Stimulated activated CD4-positive, alpha-beta T cell treated with anti-CD3 and anti-CD28 coated beads, Interleukin-1b, Interleukin-23, amount 100 ng/mL, for 24 hours (primary cell): ENCODE data around the gene PAPPA2.

Experiments used
- DNase-seq, 4 experiments: peaks; one replicate each; pipeline ENCODE4 v3.0.0-alpha.2; 2020; ENCODE audit warnings: low read depth in 4 of 4, low spot score in 1 of 4

PAPPA2 gene

DNA sequence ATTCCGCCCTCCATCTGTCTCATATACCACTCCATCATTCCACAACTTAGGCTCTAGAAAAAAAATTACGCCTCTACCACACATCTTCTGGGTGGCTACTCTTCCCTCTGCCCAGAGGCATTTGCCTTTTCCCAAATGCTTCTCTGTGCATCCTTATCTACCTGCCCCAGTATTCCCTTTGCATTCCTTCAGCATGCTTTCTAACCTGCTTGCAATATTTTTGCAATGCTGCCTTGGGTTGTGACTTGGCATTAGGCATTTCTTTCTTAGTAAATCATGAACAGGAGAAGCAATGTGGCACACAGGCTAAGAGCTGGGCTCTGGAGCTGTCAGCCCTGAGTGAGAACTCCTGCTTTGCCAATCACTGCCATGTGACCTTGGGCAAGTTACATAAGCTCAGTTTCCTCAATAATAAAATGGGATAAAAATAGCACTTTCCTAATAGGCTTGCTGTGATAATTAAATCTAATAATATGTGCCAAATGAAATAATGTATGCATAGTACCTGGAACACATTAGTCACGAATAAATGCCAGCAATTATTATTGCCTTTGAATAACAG, 425.6 kb downstream of the PAPPA2 start:
- DNase-seq = no peak

DNA sequence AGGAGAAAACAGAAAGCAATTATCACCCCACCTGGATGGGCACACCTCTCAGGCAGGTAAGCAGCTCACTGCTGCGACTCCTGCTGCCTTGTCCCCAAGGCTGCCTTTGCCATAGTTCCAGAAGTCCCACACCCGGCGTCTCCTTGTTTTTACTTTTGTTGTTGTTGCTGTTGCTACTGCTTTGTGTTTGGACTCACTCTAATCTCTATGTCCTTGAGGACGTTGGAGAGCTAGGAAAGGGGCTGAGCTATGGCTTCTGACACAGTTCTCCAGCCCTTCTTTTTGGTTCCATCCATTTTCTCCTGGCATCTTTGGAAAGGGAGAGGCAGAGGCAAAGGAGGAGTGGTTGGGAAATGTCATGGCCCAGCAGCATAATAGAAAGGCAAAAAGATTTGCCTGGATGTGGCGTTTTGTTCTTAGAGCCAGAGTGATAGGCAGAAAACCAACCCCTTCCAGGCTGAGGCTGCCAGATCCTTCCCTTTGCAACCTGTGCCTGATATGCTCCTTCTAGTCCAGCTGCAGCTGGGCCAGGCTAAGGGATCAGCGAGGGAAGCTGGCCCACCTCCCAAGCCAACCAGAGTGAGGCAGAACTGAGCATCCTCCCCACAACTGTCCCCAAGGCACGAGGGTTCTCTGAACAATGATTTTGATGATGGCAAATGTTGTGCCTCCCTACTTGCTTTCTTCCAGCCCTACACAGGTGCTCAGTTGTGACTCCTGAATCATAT, 430.8 kb downstream of the PAPPA2 start:
- DNase-seq = no peak

GRCh38 chr1:176894450-176894849, 431.5 kb downstream of the PAPPA2 start:
- no peak for DNase-seq
